ENCODE measurements around the gene KCNIP1. TPM values are rescaled to one million over a fixed set of nuclear protein-coding genes. Genes with fewer than 3 reads are reported as not detected.

Gene KCNIP1
- total RNA-seq, 4 donors from 2014 or later = not detected

DNA sequence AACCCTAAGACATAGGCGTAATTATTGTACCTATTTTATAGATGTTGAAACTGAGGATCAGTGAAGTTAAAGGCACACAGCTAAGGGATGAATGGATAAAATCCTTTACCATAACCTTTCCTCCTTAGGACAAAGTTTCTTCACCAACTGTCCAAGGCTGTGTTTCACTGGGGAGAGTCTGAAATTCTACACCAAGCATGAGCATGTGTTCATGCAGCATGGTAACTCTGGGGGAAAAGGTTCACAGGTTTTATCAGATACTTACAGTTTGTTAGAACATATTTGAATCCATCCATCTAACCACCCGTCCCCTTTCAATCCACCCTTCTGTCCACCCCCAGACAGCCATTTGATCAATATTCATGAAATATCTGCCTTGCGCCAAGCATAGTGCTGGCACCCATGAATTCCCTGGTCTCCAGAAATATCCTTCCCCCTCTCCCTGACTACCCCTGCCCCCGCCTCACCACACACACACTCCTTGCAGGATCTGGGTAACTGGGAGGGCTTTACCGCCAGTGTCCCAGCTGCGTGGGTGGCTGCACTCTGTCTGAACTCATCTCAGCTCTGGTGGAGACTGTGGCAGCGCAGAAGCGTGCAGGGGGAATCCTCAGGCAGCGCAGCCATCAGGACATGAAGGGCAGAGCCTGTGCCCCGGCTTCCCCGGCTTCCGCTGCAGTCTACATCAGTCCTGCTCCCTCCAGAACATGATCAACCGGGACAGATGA lies 6.3 kb upstream of the KCNIP1 start:
- 61 to 66% methylated on average over 5 of the region's 13 CpGs for WGBS, 2 donors
- H3K27me3 ChIP-seq = peaks cover 0 to 46% (median 0%) of the 10 kb centered on the region in 4 donors
- H3K36me3 ChIP-seq = no peaks in the 10 kb centered on the region
- no peak for DNase-seq
- TF ChIP-seq POLR2A (IDR thresholded peaks at IDR 0.05) = no peak
- no peak for TF ChIP-seq CTCF (IDR thresholded peaks at IDR 0.05)
- no peaks in the 10 kb centered on the region for H3K4me1 ChIP-seq
- H3K9me3 ChIP-seq = peaks cover 0 to 5% (median 0%) of the 10 kb centered on the region in 3 donors
- no peak overlapping the region for H3K4me3 ChIP-seq
- no peak overlapping the region for H3K27ac ChIP-seq
- intact Hi-C loops (cut with DNase I) = no loop called here

DNA sequence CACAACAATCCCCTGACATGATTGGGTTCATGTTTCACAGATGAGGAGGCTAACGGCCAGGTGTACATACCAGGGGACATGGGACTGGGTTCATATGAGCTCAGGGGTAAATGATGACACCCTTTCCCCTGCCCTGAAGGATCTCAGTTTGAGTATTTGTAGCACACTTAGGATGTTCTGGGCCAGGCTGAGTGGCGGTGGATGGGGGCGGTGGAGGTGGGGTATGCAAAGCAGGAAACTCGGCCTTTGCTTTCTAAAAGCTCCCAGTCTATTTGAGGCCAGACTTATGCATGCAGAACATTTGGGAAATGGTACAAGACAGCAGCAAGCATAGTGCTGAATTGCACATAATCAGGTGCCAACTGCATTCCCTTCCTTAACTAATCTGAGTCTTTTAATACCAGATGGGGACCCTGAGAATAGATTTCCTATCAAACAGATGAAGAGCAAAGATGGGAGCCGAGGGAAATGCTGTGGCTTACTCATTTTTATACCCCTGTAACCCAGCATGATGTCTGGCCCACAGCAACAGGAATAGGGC lies 4.9 kb upstream of the KCNIP1 start:
- no peak for TF ChIP-seq POLR2A (IDR thresholded peaks at IDR 0.05)
- no peak for TF ChIP-seq CTCF (IDR thresholded peaks at IDR 0.05)
- Histone ChIP-seq H3K4me3 (no peak overlapping the region), H3K27me3 (peaks cover 0 to 60% (median 0%) of the 10 kb centered on the region in 4 donors), H3K36me3 (no peaks in the 10 kb centered on the region), H3K4me1 (peaks cover 0 to 4% (median 0%) of the 10 kb centered on the region in 3 donors), H3K9me3 (peaks cover 0 to 5% (median 0%) of the 10 kb centered on the region in 3 donors), H3K27ac (no peak overlapping the region)
- 86 to 87% methylated on average over 5 of the region's 5 CpGs for WGBS, 2 donors
- intact Hi-C loops (cut with DNase I) = no loop called here
- no peak for DNase-seq

GRCh38 chr5:170499621-170500020 lies 4.2 kb upstream of the KCNIP1 start:
- no peak for TF ChIP-seq POLR2A (IDR thresholded peaks at IDR 0.05)
- TF ChIP-seq CTCF (IDR thresholded peaks at IDR 0.05) = no peak
- 66 to 93% methylated on average over 2 of the region's 2 CpGs for WGBS, 2 donors
- intact Hi-C loops (cut with DNase I) = no loop called here
- peaks cover 0 to 10% (median 2%) of the 10 kb centered on the region in 3 donors for H3K4me1 ChIP-seq
- DNase-seq = no peak
- no peak overlapping the region for H3K27ac ChIP-seq
- no peak overlapping the region for H3K4me3 ChIP-seq
- no peaks in the 10 kb centered on the region for H3K36me3 ChIP-seq
- peaks cover 0 to 61% (median under 1%) of the 10 kb centered on the region in 4 donors for H3K27me3 ChIP-seq
- peaks cover 0 to 5% (median 0%) of the 10 kb centered on the region in 3 donors for H3K9me3 ChIP-seq

GRCh38 chr5:170501361-170501760 lies 2.5 kb upstream of the KCNIP1 start:
- peaks cover 0 to 71% (median 2%) of the 10 kb centered on the region in 4 donors for H3K27me3 ChIP-seq
- 91 to 100% methylated on average over 1 of the region's 1 CpG for WGBS, 2 donors
- peaks cover 0 to 10% (median 2%) of the 10 kb centered on the region in 3 donors for H3K4me1 ChIP-seq
- no peaks in the 10 kb centered on the region for H3K36me3 ChIP-seq
- H3K9me3 ChIP-seq = peaks cover 0 to 5% (median 0%) of the 10 kb centered on the region in 3 donors
- H3K4me3 ChIP-seq = no peak overlapping the region
- H3K27ac ChIP-seq = no peak overlapping the region
- TF ChIP-seq POLR2A (IDR thresholded peaks at IDR 0.05) (no peak), CTCF (IDR thresholded peaks at IDR 0.05) (no peak)
- no peak for DNase-seq
- intact Hi-C loops (cut with DNase I) = no loop called here

DNA sequence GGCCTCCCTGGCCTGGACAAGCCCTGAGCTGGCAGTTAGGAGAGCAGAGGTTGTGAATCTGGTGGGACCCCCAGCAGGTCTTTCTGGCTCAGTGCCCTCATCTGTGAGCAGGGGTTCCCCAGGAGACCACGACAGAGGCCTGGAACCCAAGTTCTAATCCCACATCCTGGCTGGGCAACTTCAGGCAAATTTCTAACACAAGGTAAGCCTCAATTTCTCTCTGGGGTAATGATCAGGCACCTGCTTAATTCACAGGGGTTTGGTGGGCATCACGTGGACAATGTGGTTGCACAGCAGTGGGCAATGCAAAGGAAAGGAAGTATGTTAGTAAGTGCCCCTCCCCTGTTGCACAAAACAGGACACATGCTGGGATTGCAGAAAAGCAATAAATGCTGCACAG lies 1.9 kb upstream of the KCNIP1 start:
- Histone ChIP-seq H3K4me1 (peaks cover 0 to 10% (median 2%) of the 10 kb centered on the region in 3 donors), H3K27me3 (peaks cover 0 to 76% (median 2%) of the 10 kb centered on the region in 4 donors), H3K36me3 (no peaks in the 10 kb centered on the region), H3K27ac (no peak overlapping the region), H3K4me3 (no peak overlapping the region), H3K9me3 (peaks cover 0 to 5% (median 0%) of the 10 kb centered on the region in 3 donors)
- intact Hi-C loops (cut with DNase I) = no loop called here
- DNase-seq = no peak
- TF ChIP-seq CTCF (IDR thresholded peaks at IDR 0.05) (no peak), POLR2A (IDR thresholded peaks at IDR 0.05) (no peak)
- WGBS, 2 donors = 33 to 57% methylated on average over 1 of the region's 2 CpGs

Measured in esophagus squamous epithelium (tissue), 5 donors.